GM12891 (cell line): Measurements from ENCODE around the gene PALD1.

Experiments
- SPI1 ChIP-seq: IDR thresholded peaks from 2 replicates; pipeline ENCODE4 v1.6.1; 2011; ENCODE audit warnings: low read depth, low read length, control low read depth
- TAF1 ChIP-seq: IDR thresholded peaks from 2 replicates; pipeline ENCODE4 v1.6.1; 2011; ENCODE audit warnings: low read depth, low read length, control low read depth

- TF ChIP-seq TAF1 (no peak), SPI1 (no peak)
These were observed 20.7 kb upstream of the PALD1 start for GRCh38 chr10:70457759-70458305.
